CD1c-positive myeloid dendritic cell (primary cell): ENCODE results near the gene RNPEPL1.
"Not testable (repeated sequence)": the region's sequence is repeated elsewhere in the genome, so short reads cannot be mapped to it uniquely, and the experiment has no call there.

ENCODE experiments used
- DNase-seq: peaks from one replicate; pipeline ENCODE4 v3.0.0-alpha.2; 2016; ENCODE audit errors: extremely low spot score

RNPEPL1 gene

GRCh38 chr2:240539101-240539500 lies 29.2 kb upstream of the RNPEPL1 start:
- not testable (repeated sequence) for DNase-seq

GRCh38 chr2:240539906-240540305 lies 28.4 kb upstream of the RNPEPL1 start:
- DNase-seq, result no peak

GRCh38 chr2:240551288-240551687 lies 17.0 kb upstream of the RNPEPL1 start:
- no peak for DNase-seq

- DNase-seq, result no peak
These were observed 16.5 kb upstream of the RNPEPL1 start for GRCh38 chr2:240551811-240552210.

GRCh38 chr2:240553956-240554480 lies 14.3 kb upstream of the RNPEPL1 start:
- DNase-seq, result no peak

GRCh38 chr2:240554767-240555493 lies 13.4 kb upstream of the RNPEPL1 start:
- DNase-seq, result no peak

GRCh38 chr2:240555541-240556250 lies 12.6 kb upstream of the RNPEPL1 start:
- no peak for DNase-seq

- DNase-seq, result peak; percentile 54
These were observed 11.7 kb upstream of the RNPEPL1 start for GRCh38 chr2:240556553-240557100.

GRCh38 chr2:240557101-240557751 lies 11.1 kb upstream of the RNPEPL1 start:
- DNase-seq, result no peak

- DNase-seq, result peak; percentile 72
These were observed 10.5 kb upstream of the RNPEPL1 start, which contains the start of gene ANKMY1 for GRCh38 chr2:240557808-240558207. Gene ANKMY1 (minus strand): TSS chr2:240557988. CDS start chr2:240557335, 653 bp downstream.

GRCh38 chr2:240558236-240558761 lies 10.0 kb upstream of the RNPEPL1 start:
- DNase-seq, result no peak

- no peak for DNase-seq
These were observed 9.0 kb upstream of the RNPEPL1 start for GRCh38 chr2:240559286-240559685.

GRCh38 chr2:240560084-240560479 lies 8.2 kb upstream of the RNPEPL1 start, which contains the start of gene DUSP28:
Gene DUSP28 (plus strand): TSS chr2:240560357. CDS start chr2:240560685, 328 bp downstream.
- DNase-seq, result peak; percentile 98

GRCh38 chr2:240560480-240561324 lies 7.6 kb upstream of the RNPEPL1 start:
- peak; percentile 99 for DNase-seq

GRCh38 chr2:240561325-240561971 lies 6.8 kb upstream of the RNPEPL1 start:
- DNase-seq, result peak; percentile 81

GRCh38 chr2:240563231-240563630 lies 5.1 kb upstream of the RNPEPL1 start:
- DNase-seq, result not testable (repeated sequence)

- no peak for DNase-seq
These were observed 4.2 kb upstream of the RNPEPL1 start for GRCh38 chr2:240563951-240564560.

- no peak for DNase-seq
These were observed 3.5 kb upstream of the RNPEPL1 start for GRCh38 chr2:240564561-240565332.
